ENCODE measurements around the gene PYGO2.
A peak's percentile ranks its signal among the peaks of the same experiment; 100 is the strongest.

Gene PYGO2

GRCh38 chr1:154961207-154962155 lies at the start of gene PYGO2:
Gene PYGO2, minus strand, starts transcription at chr1:154961782. Its CDS starts 206 bp downstream, at chr1:154961576.
- Histone ChIP-seq H3K36me3 (ENCODE audit: control insufficient read depth in 2 of 2, insufficient read depth in 2 of 2, low read length in 2 of 2) (peaks cover 31 to 46% of the 10 kb centered on the region in 2 donors), H3K27ac (ENCODE audit: low read depth in 2 of 2, low read length in 2 of 2) (peak within 1 kb of the TSS; percentile 98), H3K4me1 (ENCODE audit: control insufficient read depth in 2 of 2, insufficient read depth in 2 of 2, low read length in 2 of 2) (peaks cover 27 to 28% of the 10 kb centered on the region in 2 donors), H3K9ac (ENCODE audit: low read depth in 1 of 2, low read length in 2 of 2) (peak within 1 kb of the TSS; percentile 86 to 94), H3K27me3 (ENCODE audit: control insufficient read depth in 2 of 2, insufficient read depth in 2 of 2, low read length in 2 of 2) (no peaks in the 10 kb centered on the region), H3K9me3 (ENCODE audit: control insufficient read depth in 2 of 2, low read length in 2 of 2) (no peaks in the 10 kb centered on the region), H3K4me3 (ENCODE audit: low read length in 2 of 2) (peak within 1 kb of the TSS; percentile 86 to 88)

GRCh38 chr1:155011004-155011416 lies 49.4 kb upstream of the PYGO2 start:
- Histone ChIP-seq H3K4me1 (ENCODE audit: control insufficient read depth in 2 of 2, insufficient read depth in 2 of 2, low read length in 2 of 2) (peaks cover 64 to 78% of the 10 kb centered on the region in 2 donors), H3K27ac (ENCODE audit: low read depth in 2 of 2, low read length in 2 of 2) (peak overlapping the region; percentile 98 to 99), H3K4me3 (ENCODE audit: low read length in 2 of 2) (peak overlapping the region; percentile 22 to 67), H3K9ac (ENCODE audit: low read depth in 1 of 2, low read length in 2 of 2) (peak overlapping the region; percentile 58 to 60), H3K27me3 (ENCODE audit: control insufficient read depth in 2 of 2, insufficient read depth in 2 of 2, low read length in 2 of 2) (no peaks in the 10 kb centered on the region), H3K36me3 (ENCODE audit: control insufficient read depth in 2 of 2, insufficient read depth in 2 of 2, low read length in 2 of 2) (peaks cover 32 to 34% of the 10 kb centered on the region in 2 donors), H3K9me3 (ENCODE audit: control insufficient read depth in 2 of 2, low read length in 2 of 2) (no peaks in the 10 kb centered on the region)

GRCh38 chr1:155010211-155010918 lies 48.8 kb upstream of the PYGO2 start:
- Histone ChIP-seq H3K9me3 (ENCODE audit: control insufficient read depth in 2 of 2, low read length in 2 of 2) (no peaks in the 10 kb centered on the region), H3K27ac (ENCODE audit: low read depth in 2 of 2, low read length in 2 of 2) (peak overlapping the region; percentile 98 to 99), H3K27me3 (ENCODE audit: control insufficient read depth in 2 of 2, insufficient read depth in 2 of 2, low read length in 2 of 2) (no peaks in the 10 kb centered on the region), H3K4me3 (ENCODE audit: low read length in 2 of 2) (peak overlapping the region; percentile 65 to 67), H3K9ac (ENCODE audit: low read depth in 1 of 2, low read length in 2 of 2) (peak overlapping the region; percentile 54 to 100), H3K36me3 (ENCODE audit: control insufficient read depth in 2 of 2, insufficient read depth in 2 of 2, low read length in 2 of 2) (peaks cover 25 to 28% of the 10 kb centered on the region in 2 donors), H3K4me1 (ENCODE audit: control insufficient read depth in 2 of 2, insufficient read depth in 2 of 2, low read length in 2 of 2) (peaks cover 66 to 82% of the 10 kb centered on the region in 2 donors)

DNA sequence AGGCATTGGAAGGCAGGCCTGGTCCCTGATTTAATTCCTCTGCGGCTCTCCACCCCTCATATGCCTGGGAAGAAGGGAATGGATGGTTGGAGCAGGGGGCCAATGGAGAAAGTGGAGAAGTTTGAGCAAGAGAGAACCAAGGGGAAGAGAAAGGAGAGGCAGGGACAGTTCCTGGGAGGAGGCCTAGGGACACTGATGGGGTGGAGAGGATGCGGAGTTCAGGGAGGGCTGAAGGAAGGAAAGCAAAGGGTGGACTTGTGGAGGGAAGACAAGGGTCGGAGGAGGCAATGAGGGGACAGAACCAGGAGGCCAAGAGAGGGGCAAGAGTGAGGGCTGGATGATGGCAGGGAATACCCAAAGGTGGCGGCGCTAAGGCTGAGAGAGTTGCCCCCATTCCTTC lies 48.2 kb upstream of the PYGO2 start:
- H3K9me3 ChIP-seq (ENCODE audit: control insufficient read depth in 2 of 2, low read length in 2 of 2) = no peaks in the 10 kb centered on the region
- H3K27ac ChIP-seq (ENCODE audit: low read depth in 2 of 2, low read length in 2 of 2) = peak overlapping the region; percentile 98 to 99
- H3K27me3 ChIP-seq (ENCODE audit: control insufficient read depth in 2 of 2, insufficient read depth in 2 of 2, low read length in 2 of 2) = no peaks in the 10 kb centered on the region
- H3K9ac ChIP-seq (ENCODE audit: low read depth in 1 of 2, low read length in 2 of 2) = peak overlapping the region; percentile 54 to 100
- H3K4me3 ChIP-seq (ENCODE audit: low read length in 2 of 2) = peak overlapping the region; percentile 65 to 67
- H3K36me3 ChIP-seq (ENCODE audit: control insufficient read depth in 2 of 2, insufficient read depth in 2 of 2, low read length in 2 of 2) = peaks cover 20 to 22% of the 10 kb centered on the region in 2 donors
- peaks cover 69 to 88% of the 10 kb centered on the region in 2 donors for H3K4me1 ChIP-seq (ENCODE audit: control insufficient read depth in 2 of 2, insufficient read depth in 2 of 2, low read length in 2 of 2)

GRCh38 chr1:155009221-155009711 lies 47.7 kb upstream of the PYGO2 start:
- peak overlapping the region; percentile 68 to 100 for H3K9ac ChIP-seq (ENCODE audit: low read depth in 1 of 2, low read length in 2 of 2)
- H3K9me3 ChIP-seq (ENCODE audit: control insufficient read depth in 2 of 2, low read length in 2 of 2) = no peaks in the 10 kb centered on the region
- no peaks in the 10 kb centered on the region for H3K27me3 ChIP-seq (ENCODE audit: control insufficient read depth in 2 of 2, insufficient read depth in 2 of 2, low read length in 2 of 2)
- peak overlapping the region; percentile 98 to 99 for H3K27ac ChIP-seq (ENCODE audit: low read depth in 2 of 2, low read length in 2 of 2)
- peaks cover 72 to 92% of the 10 kb centered on the region in 2 donors for H3K4me1 ChIP-seq (ENCODE audit: control insufficient read depth in 2 of 2, insufficient read depth in 2 of 2, low read length in 2 of 2)
- peaks cover 16 to 17% of the 10 kb centered on the region in 2 donors for H3K36me3 ChIP-seq (ENCODE audit: control insufficient read depth in 2 of 2, insufficient read depth in 2 of 2, low read length in 2 of 2)
- H3K4me3 ChIP-seq (ENCODE audit: low read length in 2 of 2) = peak overlapping the region; percentile 65 to 67

DNA sequence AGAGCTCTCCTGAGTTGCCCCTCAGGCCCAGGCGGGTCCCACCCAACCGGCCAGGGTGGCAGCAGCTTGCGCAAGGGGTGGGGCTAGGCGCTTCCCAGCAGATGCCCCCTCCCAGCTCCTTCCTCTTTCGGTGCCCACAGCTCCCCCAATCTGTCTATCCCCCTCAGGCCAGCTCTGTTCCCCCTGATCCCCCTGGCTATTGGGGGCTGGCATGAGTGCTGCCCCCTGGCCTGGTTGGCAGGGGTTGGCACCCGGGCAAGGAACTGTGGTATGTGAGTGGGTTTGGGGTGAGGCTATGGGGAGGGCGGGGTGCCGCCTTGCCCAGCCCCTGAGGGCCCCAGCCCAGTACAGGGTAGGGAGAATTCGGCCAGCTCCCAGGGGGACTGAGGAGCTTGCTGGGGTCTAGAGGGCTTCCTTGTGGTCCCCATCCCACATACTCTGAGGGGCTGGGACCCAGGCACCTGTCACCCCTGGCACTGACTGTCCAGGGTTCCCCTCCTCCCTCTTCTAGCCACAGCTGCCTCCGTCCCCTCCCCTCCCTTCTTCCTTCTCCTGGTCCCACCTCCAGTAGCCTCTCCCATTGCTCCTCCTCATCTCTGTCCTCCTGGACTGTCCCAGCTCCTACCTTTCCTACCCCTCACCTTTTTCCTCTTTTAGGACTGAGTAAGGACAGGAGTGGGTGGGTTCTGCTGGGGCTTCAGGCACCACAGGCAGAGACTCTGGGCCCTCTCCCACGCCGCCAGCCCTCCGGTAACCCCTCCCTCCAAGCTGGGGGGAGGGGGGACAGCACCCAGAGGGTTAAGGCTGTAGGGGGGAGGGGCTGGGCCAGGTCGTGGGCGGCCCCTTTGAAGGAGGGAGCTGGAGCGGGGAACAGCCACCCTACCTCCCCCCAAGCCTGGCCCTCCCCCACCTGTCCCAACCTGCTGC lies 46.7 kb upstream of the PYGO2 start:
- Histone ChIP-seq H3K27me3 (ENCODE audit: control insufficient read depth in 2 of 2, insufficient read depth in 2 of 2, low read length in 2 of 2) (no peaks in the 10 kb centered on the region), H3K4me1 (ENCODE audit: control insufficient read depth in 2 of 2, insufficient read depth in 2 of 2, low read length in 2 of 2) (peaks cover 72 to 88% of the 10 kb centered on the region in 2 donors), H3K36me3 (ENCODE audit: control insufficient read depth in 2 of 2, insufficient read depth in 2 of 2, low read length in 2 of 2) (peaks cover 9 to 11% of the 10 kb centered on the region in 2 donors), H3K27ac (ENCODE audit: low read depth in 2 of 2, low read length in 2 of 2) (peak overlapping the region; percentile 98 to 99), H3K9ac (ENCODE audit: low read depth in 1 of 2, low read length in 2 of 2) (peak overlapping the region; percentile 68 to 100), H3K4me3 (ENCODE audit: low read length in 2 of 2) (peak overlapping the region; percentile 65 to 67), H3K9me3 (ENCODE audit: control insufficient read depth in 2 of 2, low read length in 2 of 2) (no peaks in the 10 kb centered on the region)

DNA sequence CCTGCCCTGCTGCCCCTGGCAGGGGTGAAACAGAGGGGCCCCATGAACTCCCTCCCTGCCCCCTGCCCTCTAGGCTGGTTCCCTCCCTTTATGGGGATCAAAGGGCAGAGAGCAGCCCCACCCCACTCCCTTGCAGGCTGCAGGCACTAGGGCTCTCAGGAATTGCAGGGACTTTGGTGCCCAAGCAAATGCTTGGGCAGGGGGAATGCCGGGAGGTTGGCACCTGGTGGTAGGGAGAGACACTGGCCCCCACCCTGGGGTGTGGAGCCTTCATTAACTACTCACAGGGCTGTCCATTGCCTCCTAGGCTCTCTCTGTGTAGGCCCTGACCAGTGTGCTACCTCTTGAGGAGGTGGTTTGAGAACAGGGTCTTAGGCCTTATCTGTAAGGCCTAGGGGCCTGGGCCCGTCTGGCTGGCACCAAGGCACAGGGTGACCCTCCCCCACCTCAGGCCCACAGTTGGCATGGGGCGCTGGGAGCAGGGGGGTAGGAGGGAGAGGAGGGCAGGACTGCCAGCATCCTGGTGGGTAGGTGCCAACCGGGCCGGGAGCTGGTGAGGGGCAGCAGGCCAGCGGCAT lies 45.8 kb upstream of the PYGO2 start:
- Histone ChIP-seq H3K9ac (ENCODE audit: low read depth in 1 of 2, low read length in 2 of 2) (peak overlapping the region; percentile 68 to 100), H3K36me3 (ENCODE audit: control insufficient read depth in 2 of 2, insufficient read depth in 2 of 2, low read length in 2 of 2) (peaks cover 3 to 14% of the 10 kb centered on the region in 2 donors), H3K4me1 (ENCODE audit: control insufficient read depth in 2 of 2, insufficient read depth in 2 of 2, low read length in 2 of 2) (peaks cover 63 to 78% of the 10 kb centered on the region in 2 donors), H3K27me3 (ENCODE audit: control insufficient read depth in 2 of 2, insufficient read depth in 2 of 2, low read length in 2 of 2) (no peaks in the 10 kb centered on the region), H3K9me3 (ENCODE audit: control insufficient read depth in 2 of 2, low read length in 2 of 2) (no peaks in the 10 kb centered on the region), H3K4me3 (ENCODE audit: low read length in 2 of 2) (peak overlapping the region; percentile 65 to 67), H3K27ac (ENCODE audit: low read depth in 2 of 2, low read length in 2 of 2) (peak overlapping the region; percentile 98 to 99)

DNA sequence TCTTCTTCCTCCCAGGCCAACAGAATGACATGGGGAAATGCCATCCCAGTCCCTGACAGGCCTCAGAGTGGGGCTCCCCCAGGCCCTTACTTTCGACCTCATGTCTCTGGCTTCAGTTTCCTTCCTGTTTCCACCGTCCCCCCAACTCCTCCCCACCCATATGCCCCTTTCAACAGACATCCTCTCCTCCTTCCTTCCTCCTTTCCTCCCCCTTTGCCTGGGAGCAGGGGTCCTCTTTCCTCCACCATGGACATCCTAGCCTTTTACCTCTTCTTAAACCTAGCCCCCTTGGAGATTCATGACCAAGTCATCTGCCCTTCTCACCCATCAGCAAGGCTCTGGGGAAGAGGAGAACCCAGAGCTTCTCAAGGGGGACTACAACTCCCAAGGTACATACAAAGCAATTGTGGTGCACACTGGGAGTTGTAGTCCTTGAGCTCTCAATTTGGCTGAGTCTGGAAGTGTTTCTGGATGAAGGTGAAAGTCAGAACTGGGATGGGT lies 45.1 kb upstream of the PYGO2 start:
- Histone ChIP-seq H3K4me3 (ENCODE audit: low read length in 2 of 2) (peak overlapping the region; percentile 19 to 48), H3K27me3 (ENCODE audit: control insufficient read depth in 2 of 2, insufficient read depth in 2 of 2, low read length in 2 of 2) (no peaks in the 10 kb centered on the region), H3K9me3 (ENCODE audit: control insufficient read depth in 2 of 2, low read length in 2 of 2) (no peaks in the 10 kb centered on the region), H3K4me1 (ENCODE audit: control insufficient read depth in 2 of 2, insufficient read depth in 2 of 2, low read length in 2 of 2) (peaks cover 56 to 71% of the 10 kb centered on the region in 2 donors), H3K9ac (ENCODE audit: low read depth in 1 of 2, low read length in 2 of 2) (peak overlapping the region; percentile 48 to 100), H3K27ac (ENCODE audit: low read depth in 2 of 2, low read length in 2 of 2) (peak overlapping the region; percentile 98 to 99), H3K36me3 (ENCODE audit: control insufficient read depth in 2 of 2, insufficient read depth in 2 of 2, low read length in 2 of 2) (peaks cover 2 to 14% of the 10 kb centered on the region in 2 donors)
